ENCODE data around the gene LTB.

Gene LTB

GRCh38 chr6:31546958-31547726 lies 35.1 kb downstream of the LTB start, which contains the start of gene NFKBIL1 (continued):
- TF ChIP-seq ZSCAN23 (tag by site-specific recombination; IDR thresholded peaks at IDR 0.05) (peak; percentile 85), ZNF223 (tag by site-specific recombination; IDR thresholded peaks at IDR 0.05) (no peak), PRDM1 (tag by site-specific recombination; IDR thresholded peaks at IDR 0.05) (peak; percentile 90), ZBTB1 (tag by site-specific recombination; IDR thresholded peaks at IDR 0.05) (no peak), ZNF776 (tag by site-specific recombination; IDR thresholded peaks at IDR 0.05; ENCODE audit: borderline replicate concordance) (no peak), MYNN (tag by site-specific recombination; IDR thresholded peaks at IDR 0.05; ENCODE audit: borderline replicate concordance) (no peak), ZFHX2 (tag by site-specific recombination; conservative IDR thresholded peaks at IDR 0.05) (no peak), ZNF449 (tag by site-specific recombination; IDR thresholded peaks at IDR 0.05) (peak; percentile 33; the same call in 1 of the 2 replicates), ZNF24 (tag by site-specific recombination; IDR thresholded peaks at IDR 0.05) (peak; percentile 85; the same call in 1 of the 2 replicates), ZBTB48 (tag by site-specific recombination; IDR thresholded peaks at IDR 0.05) (peak; percentile 87), HIC1 (tag by site-specific recombination; IDR thresholded peaks at IDR 0.05) (no peak), ZNF292 (tag by site-specific recombination; IDR thresholded peaks at IDR 0.05; ENCODE audit: borderline replicate concordance, low read depth) (no peak), ZNF704 (tag by site-specific recombination; IDR thresholded peaks at IDR 0.05) (no peak), ZNF585B (tag by site-specific recombination; IDR thresholded peaks at IDR 0.05) (no peak), ZBTB26 (tag by site-specific recombination; optimal IDR thresholded peaks at IDR 0.05) (peak; percentile 20), KLF9 (tag by site-specific recombination; IDR thresholded peaks at IDR 0.05; ENCODE audit: low read depth) (peak; percentile 81), ZNF140 (tag by site-specific recombination; IDR thresholded peaks at IDR 0.05) (no peak), ZNF596 (tag by site-specific recombination; IDR thresholded peaks at IDR 0.05) (no peak), ZNF677 (tag by site-specific recombination; IDR thresholded peaks at IDR 0.05) (no peak), ZNF239 (tag by site-specific recombination; IDR thresholded peaks at IDR 0.05) (peak; percentile 55), ZNF221 (tag by site-specific recombination; IDR thresholded peaks at IDR 0.05; ENCODE audit: borderline replicate concordance) (no peak), ZNF830 (tag by site-specific recombination; IDR thresholded peaks at IDR 0.05; ENCODE audit: low read depth) (no peak), ZNF658 (tag by site-specific recombination; IDR thresholded peaks at IDR 0.05) (no peak), ZNF146 (tag by site-specific recombination; IDR thresholded peaks at IDR 0.05) (0 out of 2 replicates have a peak, but pooled peaks have one; percentile 14), MEIS1 (CRISPR knock-in tag; IDR thresholded peaks at IDR 0.05; ENCODE audit: borderline replicate concordance) (no peak), FEZF1 (tag by site-specific recombination; IDR thresholded peaks at IDR 0.05) (no peak), GLI2 (tag by site-specific recombination; IDR thresholded peaks at IDR 0.05; ENCODE audit: borderline replicate concordance, low read depth) (no peak; the same call in 1 of the 2 replicates), ZNF785 (tag by site-specific recombination; IDR thresholded peaks at IDR 0.05) (no peak), IKZF3 (tag by site-specific recombination; IDR thresholded peaks at IDR 0.05) (peak; percentile 77)
- TF ChIP-seq, protein P1, sequence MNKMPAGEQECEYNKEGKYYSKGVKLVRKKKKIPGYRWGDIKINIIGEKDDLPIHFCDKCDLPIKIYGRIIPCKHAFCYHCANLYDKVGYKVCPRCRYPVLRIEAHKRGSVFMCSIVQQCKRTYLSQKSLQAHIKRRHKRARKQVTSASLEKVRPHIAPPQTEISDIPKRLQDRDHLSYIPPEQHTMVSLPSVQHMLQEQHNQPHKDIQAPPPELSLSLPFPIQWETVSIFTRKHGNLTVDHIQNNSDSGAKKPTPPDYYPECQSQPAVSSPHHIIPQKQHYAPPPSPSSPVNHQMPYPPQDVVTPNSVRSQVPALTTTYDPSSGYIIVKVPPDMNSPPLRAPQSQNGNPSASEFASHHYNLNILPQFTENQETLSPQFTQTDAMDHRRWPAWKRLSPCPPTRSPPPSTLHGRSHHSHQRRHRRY (tag by site-specific recombination; IDR thresholded peaks at IDR 0.05): no peak
- TF ChIP-seq, protein P2, sequence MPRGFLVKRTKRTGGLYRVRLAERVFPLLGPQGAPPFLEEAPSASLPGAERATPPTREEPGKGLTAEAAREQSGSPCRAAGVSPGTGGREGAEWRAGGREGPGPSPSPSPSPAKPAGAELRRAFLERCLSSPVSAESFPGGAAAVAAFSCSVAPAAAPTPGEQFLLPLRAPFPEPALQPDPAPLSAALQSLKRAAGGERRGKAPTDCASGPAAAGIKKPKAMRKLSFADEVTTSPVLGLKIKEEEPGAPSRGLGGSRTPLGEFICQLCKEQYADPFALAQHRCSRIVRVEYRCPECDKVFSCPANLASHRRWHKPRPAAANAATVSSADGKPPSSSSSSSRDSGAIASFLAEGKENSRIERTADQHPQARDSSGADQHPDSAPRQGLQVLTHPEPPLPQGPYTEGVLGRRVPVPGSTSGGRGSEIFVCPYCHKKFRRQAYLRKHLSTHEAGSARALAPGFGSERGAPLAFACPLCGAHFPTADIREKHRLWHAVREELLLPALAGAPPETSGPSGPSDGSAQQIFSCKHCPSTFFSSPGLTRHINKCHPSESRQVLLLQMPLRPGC (tag by site-specific recombination; IDR thresholded peaks at IDR 0.05): peak; percentile 78

Measured in HEK293 (cell line).